DND-41 (cell line): ENCODE data around the gene PLCE1.

Source experiments
- ATAC-seq: fragments of 200-7000 bp; cut with Tn5 transposase; 3 replicates; pipeline ENCODE4 v1.9.1; 2021; ENCODE audit warnings: low read depth; ENCODE audit not compliant: insufficient read depth
- DNase-seq: peaks from one replicate; pipeline ENCODE4 v3.0.0-alpha.2; 2020
- H2AFZ ChIP-seq: 2 replicates; pipeline ENCODE4 v1.6.0; 2012; ENCODE audit warnings: low read depth, low read length
- H3K27ac ChIP-seq: 2 replicates; pipeline ENCODE4 v1.5.1; 2012; ENCODE audit warnings: low read length, inconsistent platforms
- H3K27me3 ChIP-seq: fragments of 200-600 bp; sonication (generic); 2 replicates; pipeline ENCODE4 v1.6.0; 2012; ENCODE audit warnings: low read length, mild to moderate bottlenecking, inconsistent platforms; ENCODE audit not compliant: insufficient read depth, poor library complexity
- H3K36me3 ChIP-seq: 2 replicates; pipeline ENCODE4 v1.5.1; 2012; ENCODE audit warnings: low read length, inconsistent platforms; ENCODE audit not compliant: insufficient read depth
- H3K4me1 ChIP-seq: 2 replicates; pipeline ENCODE4 v1.5.1; 2012; ENCODE audit warnings: mild to moderate bottlenecking, low read length; ENCODE audit not compliant: insufficient read depth
- H3K4me2 ChIP-seq: 2 replicates; pipeline ENCODE4 v1.6.0; 2012; ENCODE audit warnings: mild to moderate bottlenecking, moderate library complexity, low read length, inconsistent platforms; ENCODE audit not compliant: insufficient read depth
- H3K4me3 ChIP-seq, 2 experiments: fragments of 200-600 bp in 1 of 2; shearing (Covaris generic) in 1 of 2; 2 replicates each; pipeline ENCODE4 v1.5.1; 2012 to 2016; ENCODE audit warnings: inconsistent platforms in 2 of 2, low read length in 2 of 2, mild to moderate bottlenecking in 2 of 2, low read depth in 1 of 2, moderate library complexity in 1 of 2
- H3K79me2 ChIP-seq: 2 replicates; pipeline ENCODE4 v1.6.0; 2012; ENCODE audit warnings: low read length, inconsistent platforms; ENCODE audit not compliant: insufficient read depth
- H3K9ac ChIP-seq: 2 replicates; pipeline ENCODE4 v1.6.0; 2012; ENCODE audit warnings: low read depth, mild to moderate bottlenecking, inconsistent platforms, low read length, moderate library complexity
- H3K9me3 ChIP-seq: 2 replicates; pipeline ENCODE4 v1.5.1; 2012; ENCODE audit warnings: low read length, moderate library complexity, mild to moderate bottlenecking, inconsistent platforms; ENCODE audit not compliant: insufficient read depth, severe bottlenecking
- H4K20me1 ChIP-seq: 2 replicates; pipeline ENCODE4 v1.6.0; 2012; ENCODE audit warnings: low read length; ENCODE audit not compliant: insufficient read depth
- CTCF ChIP-seq: IDR thresholded peaks from 2 replicates; pipeline ENCODE4 v1.5.1; 2012; ENCODE audit warnings: borderline replicate concordance, low read length, moderate library complexity, mild to moderate bottlenecking; ENCODE audit not compliant: poor library complexity, severe bottlenecking; ENCODE audit errors: extremely low read depth
- EZH2 ChIP-seq: IDR thresholded peaks from 3 replicates; pipeline ENCODE4 v1.6.1; 2012; ENCODE audit warnings: borderline replicate concordance, low read depth, mild to moderate bottlenecking, moderate library complexity, low read length, inconsistent platforms; ENCODE audit not compliant: severe bottlenecking

Gene PLCE1

GRCh38 chr10:93993414-93993781, 333 bp upstream of the PLCE1 start:
- Histone ChIP-seq H4K20me1 (no peaks in the 10 kb centered on the region), H3K79me2 (no peaks in the 10 kb centered on the region), H3K4me1 (no peaks in the 10 kb centered on the region), H2AFZ (no peak overlapping the region), H3K27me3 (no peaks in the 10 kb centered on the region), H3K9ac (no peak overlapping the region), H3K36me3 (no peaks in the 10 kb centered on the region), H3K27ac (no peak overlapping the region), H3K4me3 (no peak overlapping the region), H3K9me3 (no peaks in the 10 kb centered on the region), H3K4me2 (no peak overlapping the region)
- DNase-seq (no peak), ATAC-seq (no peak)
- no peak for TF ChIP-seq EZH2

DNA sequence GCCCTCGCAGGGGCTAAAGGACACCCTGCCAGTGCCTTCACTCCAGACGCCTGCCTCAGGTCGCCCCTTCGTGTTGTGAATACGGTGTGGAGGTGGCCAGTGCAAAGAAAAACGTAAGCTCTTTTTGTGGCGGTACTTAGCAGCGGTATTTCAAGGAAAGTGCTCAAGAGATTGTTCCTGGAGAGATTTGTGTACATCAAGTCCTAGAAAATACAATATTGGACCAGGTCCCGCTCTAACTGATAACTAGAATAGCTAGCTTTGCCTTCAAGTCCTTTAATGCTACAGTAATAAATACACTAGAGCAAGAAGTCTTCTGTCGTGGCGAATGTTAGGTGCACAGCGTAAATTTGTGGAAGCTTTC, 689 bp downstream of the PLCE1 start:
- ATAC-seq (no peak), DNase-seq (no peak)
- H3K9me3 ChIP-seq, result no peaks in the 10 kb centered on the region
- no peak for TF ChIP-seq EZH2
- TF ChIP-seq CTCF, result no peak
- no peak overlapping the region for H3K4me2 ChIP-seq
- no peak overlapping the region for H3K4me3 ChIP-seq
- H3K27me3 ChIP-seq, result peaks cover 3% of the 10 kb centered on the region
- H3K36me3 ChIP-seq, result no peaks in the 10 kb centered on the region
- H3K4me1 ChIP-seq, result no peaks in the 10 kb centered on the region
- no peak overlapping the region for H3K9ac ChIP-seq
- H2AFZ ChIP-seq, result no peak overlapping the region
- no peak overlapping the region for H3K27ac ChIP-seq
- H4K20me1 ChIP-seq, result no peaks in the 10 kb centered on the region
- no peaks in the 10 kb centered on the region for H3K79me2 ChIP-seq

GRCh38 chr10:93995182-93995581, 1.5 kb downstream of the PLCE1 start:
- Histone ChIP-seq H3K4me3 (no peak overlapping the region), H3K4me2 (no peak overlapping the region), H3K36me3 (no peaks in the 10 kb centered on the region), H2AFZ (no peak overlapping the region), H3K9ac (no peak overlapping the region), H4K20me1 (no peaks in the 10 kb centered on the region), H3K27ac (no peak overlapping the region), H3K27me3 (peaks cover 10% of the 10 kb centered on the region), H3K79me2 (no peaks in the 10 kb centered on the region), H3K9me3 (no peaks in the 10 kb centered on the region), H3K4me1 (no peaks in the 10 kb centered on the region)
- no peak for TF ChIP-seq EZH2
- TF ChIP-seq CTCF, result no peak
- no peak for ATAC-seq
- DNase-seq, result no peak

DNA sequence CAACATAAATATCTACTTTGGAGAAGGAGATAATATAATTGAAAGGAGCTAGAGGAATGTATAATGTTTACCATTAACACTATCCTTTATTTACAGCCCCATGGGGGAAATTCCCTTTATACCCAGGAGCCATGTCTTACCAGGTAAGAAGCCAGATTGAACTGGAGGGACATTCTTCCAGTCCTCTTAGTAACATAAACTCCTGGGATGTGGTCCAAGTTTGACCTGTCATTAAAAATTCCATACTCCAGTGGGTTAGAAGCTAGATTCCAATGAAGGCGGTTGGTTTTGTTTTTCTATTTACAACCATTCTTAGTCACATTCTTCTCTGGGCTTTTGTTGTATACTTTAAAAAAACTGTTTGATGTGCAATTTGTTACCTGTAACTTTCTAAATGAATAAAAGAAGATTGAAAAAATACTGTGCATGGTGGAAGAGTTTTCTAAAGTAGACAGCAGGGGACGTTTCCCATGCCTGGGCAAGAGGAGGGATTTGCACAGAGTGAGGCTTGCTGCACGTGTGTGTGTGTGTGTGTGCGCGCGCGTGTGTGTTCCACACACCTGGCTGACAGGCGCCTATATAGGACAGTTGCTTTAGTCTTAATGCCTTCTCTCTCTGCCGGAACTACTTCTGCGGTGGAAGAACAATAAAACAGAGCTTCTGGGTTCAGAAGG, 2.0 kb downstream of the PLCE1 start:
- DNase-seq (no peak), ATAC-seq (no peak)
- Histone ChIP-seq H3K4me2 (no peak overlapping the region), H4K20me1 (no peaks in the 10 kb centered on the region), H3K4me1 (no peaks in the 10 kb centered on the region), H3K4me3 (no peak overlapping the region), H3K27ac (no peak overlapping the region), H3K79me2 (no peaks in the 10 kb centered on the region), H3K9me3 (no peaks in the 10 kb centered on the region), H3K36me3 (no peaks in the 10 kb centered on the region), H3K27me3 (peaks cover 11% of the 10 kb centered on the region), H2AFZ (no peak overlapping the region), H3K9ac (no peak overlapping the region)
- TF ChIP-seq CTCF (no peak), EZH2 (no peak)
